T follicular helper cell (primary cell): ENCODE measurements around the gene TMEM217.
"Not testable (repeated sequence)": the region's sequence is repeated elsewhere in the genome, so short reads cannot be mapped to it uniquely, and the experiment has no call there.

Source experiments
- DNase-seq: peaks from one replicate; pipeline ENCODE4 v3.0.0-alpha.2; 2020; ENCODE audit warnings: low read depth

TMEM217 gene

DNA sequence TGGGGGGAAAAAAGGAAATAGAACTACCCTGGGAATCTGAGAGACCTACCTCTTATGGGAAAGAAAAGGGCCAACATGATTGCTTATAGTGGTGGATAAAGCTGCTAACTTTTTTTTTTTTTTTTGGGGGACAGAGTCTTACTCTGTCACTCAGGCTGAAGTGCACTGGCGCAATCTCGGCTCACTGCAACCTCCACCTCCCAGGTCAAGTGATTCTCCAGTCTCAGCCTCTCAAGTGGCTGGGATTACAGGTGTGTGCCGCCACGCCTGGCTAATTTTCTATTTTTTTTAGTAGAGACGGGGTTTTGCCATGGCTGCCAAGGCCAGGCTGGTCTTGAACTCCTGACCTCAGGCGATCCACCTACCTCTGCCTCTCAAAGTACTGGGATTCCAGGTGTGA lies 39.9 kb downstream of the TMEM217 start:
- no peak for DNase-seq

- DNase-seq, result no peak
These were observed 45.7 kb downstream of the TMEM217 start for GRCh38 chr6:37212268-37212667.

DNA sequence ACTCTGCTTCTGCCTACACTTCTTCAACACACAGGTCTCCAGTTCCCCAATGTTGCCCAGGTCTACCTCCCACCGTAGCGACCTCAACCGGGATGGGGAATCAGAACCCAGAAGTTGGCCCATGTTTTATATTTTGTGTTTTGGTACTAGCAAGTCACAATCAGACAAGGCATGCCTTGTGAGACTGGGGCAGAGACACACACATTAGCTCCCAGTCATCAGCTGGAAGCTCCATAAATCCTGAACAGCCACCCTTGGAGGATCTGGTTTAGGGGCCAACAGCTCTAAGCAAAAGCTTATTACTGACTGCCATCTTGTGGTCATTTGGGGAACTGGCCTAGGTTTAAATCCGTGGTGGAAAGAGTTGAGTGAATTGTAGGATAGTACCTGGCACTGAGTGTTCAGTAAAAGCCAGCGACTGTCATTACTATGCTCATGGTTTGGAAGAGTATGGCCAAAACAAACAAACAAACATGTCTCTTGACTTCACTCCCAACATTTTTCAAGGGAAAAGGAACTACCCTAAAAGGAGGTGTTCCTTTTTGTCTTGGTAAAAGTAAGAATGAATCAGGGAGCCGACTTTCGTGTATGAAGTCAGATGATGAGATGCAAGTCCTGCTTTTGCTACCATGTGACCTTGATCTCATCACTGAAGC lies 47.5 kb downstream of the TMEM217 start:
- peak; percentile 66 for DNase-seq

GRCh38 chr6:37209461-37210205 lies 48.3 kb downstream of the TMEM217 start:
- peak; percentile 36 for DNase-seq

DNA sequence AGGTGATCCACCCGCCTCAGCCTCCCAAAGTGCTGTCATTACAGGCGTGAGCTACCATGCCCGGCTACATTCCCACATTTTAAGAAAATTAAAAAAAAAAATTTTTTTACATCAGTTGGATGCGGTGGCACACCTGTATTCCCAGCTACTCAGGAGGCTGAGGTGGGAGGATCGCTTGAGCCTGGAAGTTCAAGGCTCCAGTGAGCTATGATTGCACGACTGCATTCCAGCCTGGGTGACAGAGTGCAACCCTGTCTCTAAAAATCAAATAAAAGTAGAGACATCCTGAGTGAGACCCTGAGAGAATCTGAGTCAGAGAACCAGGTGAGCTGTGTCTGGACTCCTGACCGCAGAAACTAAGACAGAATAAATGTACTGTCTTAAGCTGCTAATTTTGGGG lies 49.2 kb downstream of the TMEM217 start:
- no peak for DNase-seq

- peak; percentile 81 for DNase-seq
These were observed 50.0 kb downstream of the TMEM217 start for GRCh38 chr6:37207903-37208456.

- DNase-seq, result no peak
These were observed 51.3 kb downstream of the TMEM217 start for GRCh38 chr6:37206622-37207021.

- DNase-seq, result no peak
These were observed 52.0 kb downstream of the TMEM217 start for GRCh38 chr6:37205997-37206340.

DNA sequence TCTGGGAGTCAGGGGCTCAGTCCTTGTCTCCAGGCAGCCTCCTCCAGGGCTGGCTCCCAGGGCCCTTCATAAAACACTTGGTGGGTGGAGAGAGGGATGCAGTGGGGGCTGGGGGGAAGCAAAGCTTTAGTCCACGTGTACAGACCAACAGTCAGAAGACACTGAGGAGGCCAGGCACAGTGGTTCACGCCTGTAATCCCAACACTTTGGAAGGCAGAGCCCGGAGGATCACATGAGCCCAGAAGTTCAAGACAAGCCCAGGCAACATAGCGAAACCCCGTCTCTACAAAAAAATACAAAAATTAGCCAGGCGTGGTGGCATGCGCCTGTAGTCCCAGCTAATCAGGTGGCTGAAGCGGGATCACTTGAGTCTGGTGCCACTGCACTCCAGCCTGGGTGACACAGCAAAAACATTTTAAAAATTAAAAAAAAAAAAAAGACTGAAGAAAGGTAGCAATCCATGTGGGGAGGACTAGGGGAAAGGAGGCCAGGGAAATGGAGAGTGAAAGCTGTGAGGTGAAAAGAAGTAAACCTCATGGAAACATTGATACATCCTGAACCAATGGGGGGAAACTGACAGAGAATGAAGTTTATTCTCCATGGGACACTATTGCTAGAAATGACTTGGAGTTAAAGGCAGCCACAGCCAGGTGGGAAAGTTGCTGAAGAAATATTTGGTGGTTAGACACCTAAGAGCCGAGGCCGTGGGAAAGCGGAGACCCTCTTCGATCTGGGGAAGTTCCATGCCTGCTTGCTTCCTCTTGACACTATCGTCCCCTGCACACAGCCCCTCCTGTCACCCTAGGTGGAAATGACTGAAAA lies 52.6 kb downstream of the TMEM217 start:
- no peak for DNase-seq

DNA sequence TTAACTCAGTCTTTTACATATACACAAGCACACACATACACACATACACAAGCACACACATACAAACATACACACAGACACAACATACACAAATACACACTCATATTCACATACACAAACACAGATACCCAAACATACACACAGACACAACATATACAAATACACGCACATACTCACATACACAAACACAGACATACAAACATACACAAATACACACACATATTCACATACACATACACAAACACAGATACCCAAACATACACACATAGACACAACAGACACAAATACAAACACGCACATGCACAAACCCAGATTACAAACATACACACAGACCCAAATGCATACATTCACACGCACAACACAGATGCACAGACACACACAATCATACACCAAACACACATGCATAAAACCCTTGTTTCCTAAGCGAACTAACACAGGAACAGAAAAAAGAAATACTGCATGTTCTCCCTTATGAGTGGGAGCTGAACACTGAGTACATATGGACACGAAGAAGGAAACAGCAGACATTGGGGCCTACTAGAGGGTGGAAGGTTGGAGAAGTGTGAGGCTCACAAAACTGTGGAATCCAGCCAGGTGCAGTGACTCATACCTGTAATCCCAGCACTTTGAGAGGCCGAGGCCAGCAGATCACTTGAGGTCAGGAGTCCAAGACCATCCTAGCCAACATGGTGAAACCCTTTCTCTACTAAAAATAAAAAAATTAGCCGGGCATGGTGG lies 53.8 kb downstream of the TMEM217 start:
- no peak for DNase-seq

DNA sequence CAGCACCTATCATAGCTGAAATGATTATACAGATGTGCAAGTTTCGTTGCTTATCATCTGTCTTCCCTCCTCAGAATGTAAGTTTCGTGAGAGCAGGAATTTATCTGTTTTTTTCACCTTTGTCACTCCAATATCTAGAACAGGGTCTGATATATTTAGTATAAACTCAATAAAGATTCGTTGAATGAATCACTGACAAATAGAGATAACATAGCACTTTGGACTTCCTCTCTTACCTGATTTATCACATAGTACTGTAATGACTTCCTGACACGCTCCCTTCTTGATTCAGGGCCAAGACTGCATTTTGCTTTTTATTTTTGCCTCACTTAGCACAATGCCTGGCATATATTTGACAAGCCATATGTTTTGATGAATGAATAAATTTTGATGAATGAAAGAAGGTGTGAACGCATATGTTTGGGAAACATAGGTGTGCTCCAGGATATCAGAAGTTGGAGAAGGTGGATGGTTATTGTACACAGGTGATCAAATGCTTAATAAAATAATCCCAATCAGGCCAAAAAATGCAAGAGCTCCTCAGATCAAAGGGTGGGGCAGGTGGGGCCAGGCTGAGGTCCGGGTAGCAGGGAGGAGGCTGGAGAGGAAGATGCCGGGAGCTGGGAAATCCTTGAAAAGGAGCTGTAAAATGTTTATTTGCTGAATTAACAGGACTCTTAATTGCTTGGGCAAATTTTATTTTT lies 55.0 kb downstream of the TMEM217 start:
- no peak for DNase-seq

GRCh38 chr6:37201726-37202125 lies 56.2 kb downstream of the TMEM217 start:
- no peak for DNase-seq

GRCh38 chr6:37200085-37200484 lies 57.9 kb downstream of the TMEM217 start:
- DNase-seq, result no peak

DNA sequence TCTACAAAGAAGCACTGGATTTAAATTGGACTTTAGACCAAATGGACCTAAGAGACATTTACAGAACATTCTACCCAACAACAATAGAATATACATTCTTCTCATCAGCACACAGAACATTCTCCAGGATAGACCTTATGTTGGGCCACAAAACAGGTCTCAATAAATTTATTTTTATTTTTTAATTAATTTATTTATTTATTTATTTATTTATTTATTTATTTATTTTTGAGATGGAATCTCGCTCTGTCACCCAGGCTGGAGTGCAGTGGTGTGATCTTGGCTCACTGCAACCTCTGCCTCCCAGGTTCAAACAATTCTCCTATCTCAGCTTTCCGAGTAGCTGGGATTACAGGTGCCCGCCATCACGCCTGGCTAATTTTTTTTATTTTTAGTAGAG lies 61.5 kb downstream of the TMEM217 start:
- not testable (repeated sequence) for DNase-seq

DNA sequence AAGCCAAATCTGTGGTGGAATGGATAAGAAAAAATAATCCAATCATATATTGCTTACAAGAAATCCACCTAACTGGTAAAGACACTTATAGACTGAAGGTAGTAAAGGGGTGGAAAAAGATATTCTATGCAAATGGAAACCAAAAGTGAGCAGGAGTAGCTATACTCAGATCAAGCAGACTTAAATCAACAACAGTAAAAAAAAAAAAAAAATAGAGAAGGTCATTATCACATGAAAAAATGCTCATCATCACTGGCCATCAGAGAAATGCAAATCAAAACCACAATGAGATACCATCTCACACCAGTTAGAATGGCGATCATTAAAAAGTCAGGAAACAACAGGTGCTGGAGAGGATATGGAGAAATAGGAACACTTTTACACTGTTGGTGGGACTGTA lies 63.1 kb downstream of the TMEM217 start:
- not testable (repeated sequence) for DNase-seq

DNA sequence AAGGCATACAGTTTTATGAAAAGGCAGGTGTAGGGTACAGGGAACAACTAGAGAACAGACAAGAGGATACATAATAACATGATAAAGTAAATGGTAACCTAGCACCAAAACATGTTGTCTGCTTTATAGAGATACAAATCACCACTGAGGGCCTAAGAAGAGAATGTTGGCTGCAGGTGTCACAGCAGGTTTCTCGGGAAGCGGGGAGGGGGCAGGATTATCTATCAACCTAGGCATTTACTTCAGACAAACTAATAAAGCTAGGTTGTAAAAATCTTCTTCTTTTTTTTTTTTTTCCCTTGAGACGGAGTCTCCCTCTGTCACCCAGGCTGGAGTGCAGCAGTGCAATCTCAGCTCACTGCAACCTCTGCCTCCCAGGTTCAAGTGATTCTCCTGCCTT lies 65.3 kb downstream of the TMEM217 start:
- no peak for DNase-seq

DNA sequence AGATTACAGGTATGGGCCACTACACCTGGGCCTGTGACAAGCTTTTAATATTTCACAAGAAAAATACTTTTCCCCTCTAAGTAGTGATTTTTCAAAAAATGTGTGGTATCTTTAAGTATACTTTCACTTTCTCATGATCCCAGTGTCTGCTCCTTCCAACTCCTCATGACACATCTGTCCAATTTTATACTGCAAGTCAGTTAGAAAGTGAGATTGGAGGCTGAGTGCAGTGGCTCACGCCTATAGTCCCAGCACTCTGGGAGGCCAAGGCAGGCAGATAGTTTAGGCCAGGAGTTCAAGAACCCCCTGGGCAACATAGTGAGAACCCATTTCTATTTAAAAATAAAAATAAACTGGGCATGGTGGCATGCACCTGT lies 67.8 kb downstream of the TMEM217 start:
- no peak for DNase-seq

- no peak for DNase-seq
These were observed 68.9 kb downstream of the TMEM217 start for GRCh38 chr6:37188962-37189510.

DNA sequence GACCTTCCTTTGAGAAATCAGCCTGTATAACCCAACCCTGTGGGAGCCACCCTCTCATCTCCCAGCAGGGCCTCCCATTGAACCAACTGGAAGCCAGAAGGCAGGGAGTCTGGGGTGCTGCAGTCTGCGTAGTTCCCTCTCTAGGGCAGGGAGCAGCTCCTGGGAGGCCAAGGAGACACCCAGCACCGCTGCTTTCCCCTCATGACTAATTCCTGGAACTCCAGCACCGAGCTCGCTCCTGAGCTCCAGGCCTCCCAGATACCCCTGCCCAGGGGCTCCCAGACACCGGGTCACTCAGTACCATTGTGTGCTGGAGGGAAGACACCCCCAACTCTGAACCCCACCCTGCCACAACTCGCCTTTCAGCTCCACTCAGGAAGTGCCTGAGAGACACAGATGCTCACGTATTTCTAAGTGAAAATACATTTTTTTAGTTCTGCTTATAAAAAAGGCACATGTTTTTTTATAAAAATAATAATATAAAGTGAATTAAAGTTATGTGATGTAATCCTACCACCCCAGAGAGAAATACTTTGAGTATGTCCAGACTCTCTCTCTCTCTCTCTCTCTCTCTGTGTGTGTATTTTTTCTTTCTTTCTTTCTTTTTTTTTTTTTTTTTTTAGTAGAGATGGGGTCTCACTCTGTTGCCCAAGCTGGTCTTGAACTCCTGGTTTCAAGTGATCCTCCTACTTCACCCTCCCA lies 70.5 kb downstream of the TMEM217 start:
- no peak for DNase-seq

DNA sequence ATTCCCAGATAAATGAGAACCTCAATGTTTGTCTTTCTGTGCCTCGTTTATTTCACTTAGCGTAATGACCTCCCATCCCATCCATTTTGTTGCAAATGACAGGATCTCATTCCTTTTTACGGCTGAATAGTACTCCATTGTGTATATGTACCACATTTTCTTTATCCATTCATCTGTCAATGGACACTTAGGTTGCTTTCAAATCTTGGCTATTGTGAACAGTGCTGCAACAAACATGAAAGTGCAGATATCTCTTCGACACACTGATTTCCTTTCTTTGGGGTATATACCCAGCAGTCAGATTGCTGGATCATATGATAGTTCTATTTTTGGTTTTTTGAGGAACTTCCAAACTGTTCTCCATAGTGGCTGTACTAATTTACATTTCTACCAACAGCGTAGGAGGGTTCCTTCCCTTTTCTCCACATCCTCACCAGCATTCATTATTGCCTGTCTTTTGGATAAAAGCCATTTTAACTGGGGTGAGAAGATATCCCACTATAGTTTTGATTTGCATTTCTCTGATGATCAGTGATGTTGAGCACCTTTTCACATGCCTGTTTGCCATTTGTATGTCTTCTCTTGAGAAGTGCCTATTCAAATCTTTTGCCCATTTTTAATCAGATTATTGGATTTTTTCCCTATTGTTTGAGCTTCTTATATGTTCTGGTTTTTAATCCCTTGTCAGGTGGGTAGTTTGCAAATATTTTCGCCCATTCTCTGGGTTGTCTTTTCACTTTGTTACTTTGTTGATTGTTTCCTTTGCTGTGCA lies 71.8 kb downstream of the TMEM217 start:
- not testable (repeated sequence) for DNase-seq
